GM12878 (cell line): Measurements from ENCODE around the gene BRD2. TPM values are rescaled to one million over a fixed set of nuclear protein-coding genes. Genes with fewer than 3 reads are reported as not detected.

ENCODE experiments used
- ASH2L ChIP-seq: fragments of 300-600, 200-600 bp; sonication (generic); IDR thresholded peaks from 2 replicates; pipeline ENCODE4 v1.6.1; 2017; ENCODE audit warnings: low read depth, mild to moderate bottlenecking, borderline replicate concordance
- BMI1 ChIP-seq: fragments of 450-650 bp; IDR thresholded peaks from 2 replicates; pipeline ENCODE4 v1.6.1; 2016; ENCODE audit warnings: mild to moderate bottlenecking, moderate library complexity, borderline replicate concordance
- CREM ChIP-seq: IDR thresholded peaks from 2 replicates; pipeline ENCODE4 v1.6.1; 2014; ENCODE audit warnings: antibody characterized with exemption, low read depth
- ESRRA ChIP-seq: IDR thresholded peaks from 2 replicates; pipeline ENCODE4 v1.6.1; 2012; ENCODE audit warnings: mild to moderate bottlenecking, low read length, improper control_type of control experiment
- EZH2 ChIP-seq: IDR thresholded peaks from 2 replicates; pipeline ENCODE4 v1.6.1; 2012; ENCODE audit warnings: low read depth, mild to moderate bottlenecking, control low read depth, inconsistent platforms, low read length, borderline replicate concordance; ENCODE audit not compliant: control insufficient read depth
- FOS ChIP-seq: IDR thresholded peaks from 3 replicates; pipeline ENCODE4 v1.6.1; 2011; ENCODE audit warnings: borderline replicate concordance; ENCODE audit not compliant: insufficient read length; ENCODE audit errors: extremely low read depth
- KLF5 ChIP-seq: fragments of 450-650 bp; IDR thresholded peaks from 2 replicates; pipeline ENCODE4 v1.6.1; 2014; ENCODE audit warnings: mild to moderate bottlenecking; ENCODE audit not compliant: partially characterized antibody
- MXI1 ChIP-seq: fragments of 150-350 bp; IDR thresholded peaks from 2 replicates; pipeline ENCODE4 v1.6.1; 2011; ENCODE audit warnings: low read depth, mild to moderate bottlenecking, inconsistent platforms, low read length, improper control_type of control experiment
- NFXL1 ChIP-seq: fragments of 450-650 bp; IDR thresholded peaks from 2 replicates; pipeline ENCODE4 v1.6.1; 2017; ENCODE audit warnings: antibody characterized with exemption, mild to moderate bottlenecking, borderline replicate concordance
- NR2C1 ChIP-seq: fragments of 450-650 bp; IDR thresholded peaks from 2 replicates; pipeline ENCODE4 v1.6.1; 2017; ENCODE audit warnings: antibody characterized with exemption, mild to moderate bottlenecking, moderate library complexity
- NR2C2 ChIP-seq: IDR thresholded peaks from 2 replicates; pipeline ENCODE4 v1.6.1; 2011; ENCODE audit warnings: borderline replicate concordance, low read depth; ENCODE audit not compliant: control insufficient read depth, insufficient read length
- PBX3 ChIP-seq: IDR thresholded peaks from 2 replicates; pipeline ENCODE4 v1.6.1; 2011; ENCODE audit warnings: mild to moderate bottlenecking, low read depth, low read length, moderate library complexity; ENCODE audit not compliant: insufficient replicate concordance
- POLR2AphosphoS5 ChIP-seq: IDR thresholded peaks from 2 replicates; pipeline ENCODE4 v1.6.1; 2011; ENCODE audit warnings: mild to moderate bottlenecking, low read length, inconsistent platforms
- PRDM15 ChIP-seq: fragments of 450-650 bp; formaldehyde crosslinking; IDR thresholded peaks from 2 replicates; pipeline ENCODE4 v1.4.0; 2020; ENCODE audit warnings: mild to moderate bottlenecking, moderate library complexity
- REST ChIP-seq: IDR thresholded peaks from 2 replicates; pipeline ENCODE4 v1.6.1; 2012; ENCODE audit warnings: mild to moderate bottlenecking, low read depth, low read length
- SIN3A ChIP-seq: IDR thresholded peaks from 2 replicates; pipeline ENCODE4 v1.6.1; 2012; ENCODE audit warnings: low read depth, low read length, improper control_type of control experiment
- TBL1XR1 ChIP-seq: IDR thresholded peaks from 2 replicates; pipeline ENCODE4 v1.6.1; 2012; ENCODE audit warnings: low read depth, low read length, improper control_type of control experiment
- ZBTB33 ChIP-seq: fragments of 450-650 bp; IDR thresholded peaks from 2 replicates; pipeline ENCODE4 v1.6.1; 2017; ENCODE audit warnings: mild to moderate bottlenecking
- ZNF217 ChIP-seq: fragments of 450-650 bp; IDR thresholded peaks from 2 replicates; pipeline ENCODE4 v1.6.1; 2017; ENCODE audit warnings: antibody characterized with exemption, mild to moderate bottlenecking
- polyA plus RNA-seq, 11 experiments: library from polyadenylated mRNA; depleted of rRNA in 4 of 11; unstranded in 6 of 11; stranded (reverse) in 5 of 11; fragments of >200 nt; fragmentation: Nextera tagmentation in 4 of 11; fragmentation: Illumina TruSeq in 1 of 11; extraction: Ambion mirVana in 4 of 11; extraction: Trizol in 1 of 11; gene quantifications; 1 replicate in 1 of 11; 2 replicates in 10 of 11; pipeline versions ENCODE4 v1.2.1 to v1.2.3, GENCODE V29; 2011 to 2016; ENCODE audit warnings: inconsistent platforms in 2 of 11, missing spikeins in 2 of 11, low read depth in 1 of 11
- total RNA-seq, 4 experiments: library from RNA; depleted of rRNA in 3 of 4; stranded (reverse); fragments of >200 nt in 3 of 4; fragmentation: Illumina TruSeq in 1 of 4; extraction: Trizol in 1 of 4; gene quantifications; 2 replicates each; pipeline versions ENCODE4 v1.2.1 to v1.2.3, GENCODE V29; 2013 to 2021

BRD2 gene
- total and polyA plus RNA-seq, 10 of the 15 experiments (the other 5 are each of a cell fraction or from before 2014, with no cell fraction given): 32.2 to 239 (median 139) TPM

GRCh38 chr6:32952817-32953739 lies 15.3 kb upstream of the BRD2 start, which contains the start of gene HLA-DMA (continued):
- no peak for TF ChIP-seq REST
- TF ChIP-seq MXI1: peak; percentile 82; the same call in 1 of the 2 replicates
- TF ChIP-seq NR2C2: no peak
- no peak for TF ChIP-seq ZNF217
- no peak for TF ChIP-seq ZBTB33
- no peak for TF ChIP-seq BMI1
- peak; percentile 97 for TF ChIP-seq CREM
- no peak for TF ChIP-seq ESRRA
- TF ChIP-seq NFXL1: no peak
- TF ChIP-seq ASH2L: no peak
- TF ChIP-seq FOS: peak; percentile 48
- no peak for TF ChIP-seq EZH2
- TF ChIP-seq KLF5: no peak
- TF ChIP-seq NR2C1: no peak
- no peak for TF ChIP-seq PRDM15 (CRISPR knock-in tag)
- TF ChIP-seq POLR2AphosphoS5: peak; percentile 99
- peak; percentile 81; the same call in 1 of the 2 replicates for TF ChIP-seq SIN3A
- no peak for TF ChIP-seq TBL1XR1
- TF ChIP-seq PBX3: peak; percentile 69
